HG02763 (cell line): ENCODE data around the gene DAND5.

ENCODE experiments used
- ATAC-seq: cut with Tn5 transposase; IDR thresholded peaks from one replicate; pipeline ENCODE4 v1.9.1; 2021; ENCODE audit warnings: mild to moderate bottlenecking, moderate library complexity; ENCODE audit not compliant: unreplicated experiment

Gene DAND5

DNA sequence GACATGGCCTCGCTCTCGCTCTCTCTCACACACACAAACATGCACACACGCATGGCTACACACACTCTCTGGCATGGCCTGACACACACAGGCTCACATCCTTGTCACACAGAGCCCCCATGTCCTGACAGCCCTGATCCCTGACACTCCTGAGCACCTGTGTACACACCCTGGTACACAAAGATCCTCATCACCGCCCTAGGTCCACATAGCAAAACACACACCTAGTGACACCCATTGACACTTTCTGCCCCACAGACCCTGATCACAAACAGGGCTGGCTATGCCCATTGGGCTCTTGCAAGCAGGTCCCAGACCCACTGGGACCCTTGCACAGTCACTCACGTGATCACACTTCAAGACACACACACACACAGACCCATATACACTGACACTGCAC, 21.9 kb downstream of the DAND5 start:
- ATAC-seq = no peak

DNA sequence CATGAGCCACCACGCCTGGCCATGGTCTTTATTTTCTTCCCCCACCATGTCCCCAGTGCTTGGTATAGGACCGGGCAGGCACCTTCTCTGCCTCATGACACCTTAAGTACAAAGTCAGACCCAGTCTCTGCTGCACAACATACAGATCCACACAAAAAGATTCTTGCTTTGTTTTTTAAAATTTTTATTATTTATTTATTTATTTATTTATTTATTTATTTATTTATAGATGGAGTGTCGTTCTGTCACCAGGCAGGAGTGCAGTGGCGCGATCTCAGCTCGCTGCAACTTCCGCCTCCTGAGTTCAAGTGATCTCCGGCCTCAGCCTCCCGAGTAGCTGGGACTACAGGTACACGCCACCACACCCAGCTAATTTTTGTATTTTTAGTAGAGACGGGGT, 23.4 kb downstream of the DAND5 start:
- no peak for ATAC-seq

DNA sequence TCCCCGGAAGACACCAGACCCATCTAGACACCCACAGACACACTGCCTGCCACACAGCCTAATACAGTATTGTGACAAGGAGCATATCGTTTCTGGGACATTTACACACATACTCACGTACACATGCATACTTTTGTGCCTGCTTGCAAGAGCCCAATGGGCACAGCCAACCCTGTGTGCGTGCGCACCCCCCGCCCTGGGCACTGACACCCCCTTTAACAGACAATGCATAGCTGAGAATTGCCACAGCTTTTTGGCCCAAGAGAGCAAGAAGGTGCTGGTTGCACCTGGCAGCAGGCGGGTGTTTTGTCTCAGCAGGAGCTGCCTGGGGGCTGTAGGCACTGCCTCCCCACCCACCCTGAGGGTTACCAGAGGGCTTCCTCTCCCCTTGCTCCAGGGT, 24.2 kb downstream of the DAND5 start:
- ATAC-seq = no peak

DNA sequence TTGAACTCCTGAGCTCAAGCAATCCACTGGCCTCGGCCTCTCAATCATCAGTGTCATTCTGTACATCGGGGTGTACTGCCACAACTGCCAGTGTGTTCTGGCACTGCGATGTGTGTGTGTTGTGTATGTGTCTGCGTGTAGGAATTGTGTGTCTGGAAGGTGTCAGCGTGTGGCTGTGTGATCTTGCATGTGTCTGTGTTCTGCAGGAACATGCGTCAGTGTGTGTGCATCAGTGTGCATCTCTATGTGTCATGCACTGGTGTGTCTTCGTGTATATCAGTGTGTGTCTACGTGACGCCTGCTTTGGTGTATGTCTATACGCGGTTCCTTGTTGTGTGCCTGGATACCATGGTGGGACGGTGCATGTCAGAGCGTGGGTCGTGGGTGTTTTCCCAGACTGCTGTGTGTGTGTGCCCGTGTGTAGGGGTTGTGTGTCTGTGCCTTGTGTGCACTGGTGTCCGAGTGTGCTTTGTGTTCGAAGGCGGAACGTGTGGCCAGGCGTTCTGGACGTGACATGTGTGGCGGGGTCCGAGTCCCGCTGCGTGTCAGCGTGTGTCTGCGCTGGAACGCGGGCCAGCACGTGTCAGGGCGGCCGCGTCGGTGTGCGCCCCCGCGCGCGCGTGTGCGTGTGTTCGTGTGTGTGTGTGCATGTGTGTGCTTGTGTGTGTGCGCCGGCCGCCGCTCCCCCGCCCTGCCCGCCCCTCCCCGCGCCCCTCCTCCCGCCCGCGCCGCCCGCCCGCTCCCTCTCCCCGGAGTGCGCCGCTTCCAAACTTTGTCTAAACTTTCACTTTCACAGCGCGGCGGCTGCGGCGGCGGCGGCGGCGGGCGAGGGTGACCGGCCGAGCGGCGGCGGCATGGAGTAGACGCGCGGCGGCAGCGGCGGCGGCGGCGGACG, 25.6 kb downstream of the DAND5 start, which contains the start of gene NFIX:
NFIX (plus strand) TSS at position 775 of the 895 bp plus-strand sequence. CDS start 363 bp downstream, outside the sequence.
- ATAC-seq = no peak

DNA sequence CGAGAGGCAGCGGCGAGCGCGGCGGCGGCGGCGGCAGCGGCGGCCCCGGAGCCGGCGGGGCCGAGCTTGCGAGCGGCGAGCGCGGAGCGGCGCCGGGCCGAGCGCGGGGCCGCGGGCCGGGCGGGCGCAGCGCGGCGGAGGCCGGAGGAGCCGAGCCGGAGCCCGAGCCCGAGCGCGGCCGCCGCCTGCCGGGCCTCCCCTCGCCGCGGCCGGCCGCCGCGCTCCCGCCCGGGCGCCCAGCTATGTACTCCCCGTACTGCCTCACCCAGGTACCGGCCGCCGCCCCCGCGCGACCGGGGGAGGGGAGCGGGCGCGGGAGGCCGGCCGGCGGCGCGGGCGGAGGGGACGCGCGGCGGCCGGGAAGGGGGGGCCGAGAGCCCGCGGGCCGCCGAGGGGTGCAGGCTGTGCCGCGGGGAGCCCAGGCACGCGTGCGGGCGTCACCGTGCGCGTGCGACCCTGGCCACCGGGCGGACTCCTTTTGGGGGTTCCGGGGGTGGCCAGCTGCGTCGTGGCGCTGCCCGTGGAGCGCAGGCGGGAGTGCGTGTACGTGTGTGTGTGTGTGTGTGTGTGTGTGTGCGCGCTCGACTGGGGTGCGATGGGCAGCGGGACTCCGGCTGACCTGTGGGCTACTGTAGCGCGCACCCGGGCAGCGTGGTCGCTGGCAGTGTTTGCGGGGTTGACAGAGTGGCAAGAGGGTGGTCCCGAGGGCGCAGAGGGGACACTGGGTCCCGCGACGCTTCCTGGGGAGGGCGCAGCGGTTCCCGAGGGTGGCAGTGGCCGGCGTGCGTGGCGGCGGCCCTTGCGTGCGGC, 26.4 kb downstream of the DAND5 start:
- ATAC-seq = no peak

DNA sequence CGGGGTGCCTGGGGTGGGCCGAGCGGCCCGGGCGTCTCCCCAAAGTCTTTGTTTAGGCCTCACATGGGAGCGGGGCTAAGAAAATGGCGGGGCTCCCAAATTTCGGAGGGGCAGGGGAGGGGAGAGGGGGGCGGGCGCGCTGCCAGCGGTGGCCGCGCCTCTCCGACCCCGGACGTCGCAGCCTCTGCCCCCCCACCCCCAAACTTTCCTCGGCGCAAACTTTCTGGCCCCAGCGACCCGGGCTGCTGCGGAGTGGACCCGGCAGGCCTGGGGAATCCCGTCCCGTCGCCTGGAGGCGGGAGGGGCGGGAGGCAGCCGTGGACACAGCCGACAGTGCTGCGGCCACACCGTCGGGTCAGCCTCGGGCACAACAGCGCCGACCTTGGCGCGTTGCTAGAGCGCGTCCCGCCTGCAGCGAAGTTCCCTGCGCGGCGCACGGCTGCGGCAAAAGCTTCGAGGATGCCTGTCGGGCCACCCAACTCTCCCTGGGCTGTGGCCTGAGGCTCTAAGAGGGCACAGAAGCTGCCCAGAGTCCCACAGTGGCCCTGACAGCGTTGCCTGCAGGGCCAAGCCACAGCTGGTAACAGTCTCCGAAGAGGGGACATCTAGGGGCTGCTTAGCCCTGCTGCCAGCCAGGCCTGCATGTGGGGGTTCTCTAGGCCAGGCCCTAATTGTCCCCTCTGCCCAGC, 27.2 kb downstream of the DAND5 start:
- ATAC-seq = no peak

DNA sequence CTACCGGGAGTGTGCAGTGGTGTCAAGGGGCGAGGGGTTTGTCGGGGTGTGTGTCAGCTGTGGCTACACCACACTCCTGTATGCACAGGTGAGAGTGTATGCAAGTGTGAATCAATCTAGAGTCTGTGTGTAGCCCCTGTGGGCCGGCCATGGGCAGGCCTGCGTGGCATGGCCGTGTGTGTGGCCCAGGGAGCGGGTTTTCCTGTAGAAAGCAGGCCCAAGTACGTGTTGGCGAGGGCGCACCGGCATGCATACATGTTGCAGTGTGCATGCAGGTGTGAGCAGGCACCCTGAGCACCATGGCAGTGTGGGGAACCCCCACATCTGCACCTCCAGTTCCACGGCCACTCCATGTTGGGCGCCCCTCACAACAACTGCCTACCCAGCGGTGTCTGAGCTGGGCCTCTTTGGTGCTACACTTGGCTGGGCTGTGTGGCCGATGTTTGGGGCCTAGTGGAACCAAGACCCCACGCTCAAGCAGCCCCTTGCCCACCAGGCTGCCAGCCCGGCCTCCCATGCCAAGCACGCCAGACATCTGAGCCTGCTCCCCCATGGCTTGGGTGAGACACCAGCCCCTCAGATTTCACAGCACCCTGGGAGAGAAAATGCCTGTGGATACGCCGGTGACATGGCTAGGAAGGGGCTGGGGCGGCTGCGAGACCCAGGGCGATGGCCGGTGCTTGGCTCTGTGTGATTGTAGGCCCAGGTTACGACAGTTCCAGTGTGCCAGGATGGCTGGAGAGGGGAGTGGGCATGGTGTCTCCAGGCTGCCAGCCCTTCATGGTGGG, 28.0 kb downstream of the DAND5 start:
- ATAC-seq = no peak

DNA sequence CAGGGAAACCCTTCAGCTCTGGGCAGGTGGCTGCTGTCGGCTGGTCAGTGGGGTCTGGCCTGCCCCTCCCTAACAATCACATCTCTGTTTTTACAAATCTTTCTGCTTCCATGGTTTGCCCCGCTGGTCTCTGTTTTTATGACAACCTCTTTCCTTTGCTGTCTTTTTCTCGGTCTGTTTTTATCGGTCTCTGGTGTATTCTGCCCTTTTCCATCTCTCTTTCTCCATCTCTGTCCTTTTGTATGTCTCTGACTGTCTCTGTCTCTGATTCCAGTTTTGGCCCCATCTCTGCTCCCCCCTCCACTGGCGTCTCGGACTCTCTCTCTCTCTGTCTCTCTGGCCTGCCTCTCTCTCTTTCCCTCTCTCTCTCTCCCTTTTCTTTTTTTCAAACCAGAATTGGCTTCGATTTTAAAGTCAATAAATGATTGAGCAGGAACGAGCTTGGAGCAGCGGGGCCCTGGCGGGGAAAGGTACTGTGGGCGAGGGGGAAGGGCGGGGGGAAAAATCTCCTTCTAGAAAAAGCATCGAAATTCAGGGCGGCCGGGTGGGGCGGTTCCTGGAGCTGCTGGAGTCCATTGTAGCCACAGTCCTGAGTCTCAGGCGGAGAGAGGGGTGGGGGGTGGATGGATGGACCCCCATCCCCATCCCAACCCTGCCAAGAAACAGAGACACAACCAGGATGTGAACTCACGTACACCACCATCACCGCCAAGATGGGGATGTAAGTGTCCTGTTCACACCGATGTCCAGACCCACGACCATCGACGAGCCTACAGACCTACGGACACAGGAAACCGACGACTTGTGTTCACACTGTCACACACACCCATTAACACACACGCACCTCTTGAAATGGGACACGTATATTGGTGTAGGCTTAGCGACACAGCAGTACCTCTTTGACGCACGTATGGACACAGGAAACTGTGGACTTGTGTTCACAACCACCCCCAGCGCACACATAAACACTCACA, 28.9 kb downstream of the DAND5 start:
- no peak for ATAC-seq

DNA sequence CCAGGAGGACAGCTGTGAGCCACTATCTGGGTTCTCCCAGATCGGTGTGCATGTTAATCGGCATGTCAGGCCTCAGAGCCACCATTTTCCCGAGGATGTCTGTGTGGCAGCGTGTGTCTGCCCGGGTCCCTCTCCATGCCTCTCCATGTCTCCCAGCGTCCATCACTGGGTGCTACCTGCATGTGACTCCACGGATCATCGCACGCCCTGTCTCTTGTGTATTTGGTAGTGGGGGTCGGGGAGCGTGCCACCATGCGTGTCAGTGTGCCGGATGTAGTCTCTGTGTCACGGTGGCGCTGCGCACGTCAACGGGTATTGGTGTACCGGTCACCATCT, 31.8 kb downstream of the DAND5 start:
- no peak for ATAC-seq

DNA sequence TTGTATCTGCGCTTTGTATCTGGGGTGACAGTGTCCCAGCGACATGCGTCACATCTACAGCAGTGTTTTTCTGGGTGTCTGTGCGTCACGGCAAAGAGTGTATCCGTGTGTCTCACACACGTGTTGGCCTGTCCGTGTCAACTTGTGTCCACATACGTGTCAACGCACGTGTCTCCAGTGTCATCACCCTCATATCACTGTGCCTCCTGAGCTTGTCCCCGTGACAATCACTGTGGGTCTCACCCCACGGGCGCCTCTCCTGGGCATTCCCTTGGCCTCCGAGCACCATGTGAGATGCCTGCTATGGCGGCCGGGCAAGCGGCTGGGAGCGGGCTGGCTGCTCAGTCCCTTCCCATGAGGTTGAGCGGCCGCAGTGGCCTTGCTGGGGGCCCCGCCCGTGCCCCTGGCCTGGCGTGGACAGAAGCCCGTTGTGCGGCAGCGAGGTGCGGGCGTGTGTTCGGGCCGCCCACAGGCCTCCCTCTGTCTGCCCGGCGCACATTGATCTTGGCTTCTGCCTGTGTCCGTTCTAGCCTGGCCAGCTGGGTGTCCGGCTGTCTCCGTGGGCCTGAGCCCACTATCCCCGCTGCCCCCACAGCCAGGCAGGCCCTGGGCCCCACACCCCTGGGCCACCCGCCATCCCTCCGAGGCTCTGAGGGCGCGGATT, 32.3 kb downstream of the DAND5 start:
- ATAC-seq = no peak

DNA sequence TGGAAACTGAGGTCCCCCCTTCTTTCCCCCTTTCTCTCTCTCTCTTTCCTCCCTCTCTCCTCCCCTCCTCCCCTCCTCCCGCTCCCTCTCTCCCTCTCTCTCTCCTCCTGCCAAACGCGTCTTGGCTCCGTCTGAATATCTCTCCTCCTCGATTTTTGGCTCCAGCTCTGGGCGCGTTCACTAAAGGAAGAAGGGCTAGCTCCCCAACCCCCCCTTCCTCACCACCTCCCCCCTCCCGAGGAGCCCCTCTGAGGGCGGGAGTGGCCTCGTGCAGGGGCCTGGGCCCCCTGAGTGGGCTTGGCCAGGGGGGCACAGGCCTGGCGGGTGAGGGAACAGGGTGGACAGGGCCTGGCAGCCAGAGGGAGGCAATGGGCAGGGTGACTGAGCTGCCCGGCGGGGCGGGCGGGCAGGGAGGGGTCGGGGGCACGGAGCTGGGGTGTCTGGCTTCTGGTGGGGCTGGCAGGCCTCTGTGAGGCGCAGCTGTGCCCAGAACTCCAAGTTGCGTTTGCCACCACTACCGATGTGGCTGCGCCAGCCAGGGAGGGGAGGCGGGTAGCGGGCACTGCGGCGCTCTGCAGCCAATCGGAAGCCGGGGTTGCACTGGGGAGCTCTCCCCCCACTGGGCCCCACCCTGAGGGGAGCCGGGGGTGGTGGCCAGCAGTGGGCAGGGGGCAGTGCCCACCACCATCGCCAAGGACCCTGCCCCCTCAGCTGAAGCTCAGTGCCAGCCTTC, 33.0 kb downstream of the DAND5 start:
- ATAC-seq = no peak

DNA sequence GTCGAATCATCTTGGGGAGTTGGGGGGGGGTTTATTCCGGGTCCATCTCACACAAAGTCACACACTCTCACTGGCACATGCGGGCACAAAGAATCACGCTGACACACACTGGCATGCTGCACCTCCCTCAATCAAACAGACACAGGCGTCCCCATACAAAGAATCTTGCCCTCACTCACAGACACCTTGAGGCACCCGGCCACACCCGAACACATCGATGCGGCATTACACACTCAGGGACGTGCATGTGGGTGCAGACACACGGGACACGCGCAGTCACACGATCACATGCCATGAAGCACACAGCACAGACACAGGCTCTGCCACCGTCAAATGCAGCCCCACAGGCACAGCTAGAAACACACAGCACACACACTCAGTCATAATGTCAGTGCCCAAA, 33.7 kb downstream of the DAND5 start:
- ATAC-seq = no peak

DNA sequence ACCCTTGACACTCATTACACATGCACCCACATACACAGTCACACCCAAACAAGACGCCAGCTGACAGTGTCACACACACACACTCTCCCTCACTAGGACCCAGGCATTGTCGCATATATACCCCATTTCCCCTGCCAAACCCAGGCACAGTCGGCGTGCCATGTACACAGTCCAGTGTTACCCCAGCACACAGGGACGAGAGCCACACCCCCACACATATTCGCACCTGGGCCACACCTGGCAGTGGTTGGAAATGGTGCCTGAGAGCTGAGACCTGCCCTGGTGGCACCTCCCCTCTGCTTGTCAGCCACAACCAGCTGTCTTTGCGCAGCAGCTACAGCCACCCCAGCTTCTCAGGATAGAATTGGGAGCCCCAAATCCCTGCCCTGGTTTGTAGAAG, 34.9 kb downstream of the DAND5 start:
- ATAC-seq = no peak

DNA sequence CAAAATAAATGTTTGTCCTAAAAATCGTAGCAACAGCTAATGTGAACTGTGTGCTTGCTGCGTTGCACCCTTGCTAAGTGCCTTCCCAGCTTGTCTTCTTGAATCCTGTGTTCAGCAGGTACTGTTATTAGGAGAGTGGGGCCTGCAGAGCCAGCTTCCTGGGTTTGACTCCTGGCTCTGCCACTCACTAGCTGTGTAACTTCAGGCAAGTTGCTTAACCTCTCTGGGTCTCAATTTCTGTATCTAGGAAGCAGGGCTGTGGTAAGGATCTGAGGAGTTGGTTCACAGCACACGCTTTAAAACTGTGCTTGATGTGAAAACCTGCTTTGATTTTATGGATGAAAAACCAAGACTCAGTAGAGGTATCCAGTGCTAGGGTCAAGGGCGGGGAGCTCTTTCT, 35.9 kb downstream of the DAND5 start:
- no peak for ATAC-seq

DNA sequence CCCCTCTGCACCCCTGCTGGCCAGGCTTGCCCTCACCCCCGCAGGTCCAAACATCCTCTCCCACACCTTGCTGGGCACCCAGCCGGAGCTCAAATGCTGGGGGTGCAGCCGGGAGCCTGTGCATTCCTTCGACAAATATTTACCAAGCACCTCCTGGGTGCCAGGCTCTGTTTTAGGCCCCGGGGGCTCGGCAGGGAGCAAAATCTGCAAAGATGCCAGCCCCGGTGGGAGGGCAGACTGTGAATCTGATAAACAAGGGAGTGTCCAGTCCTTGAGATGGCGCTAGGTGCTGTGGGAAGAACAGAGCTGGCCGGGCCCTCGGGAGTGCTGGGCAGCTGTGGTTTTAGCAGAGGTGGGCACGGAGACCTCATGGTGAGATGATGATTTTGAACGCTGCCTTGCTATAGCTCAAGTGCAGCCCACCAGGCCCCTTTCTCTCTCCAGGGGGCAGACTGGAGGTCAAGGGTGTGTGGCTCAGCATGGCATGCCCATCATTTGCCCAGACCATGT, 36.5 kb downstream of the DAND5 start:
- ATAC-seq = no peak

DNA sequence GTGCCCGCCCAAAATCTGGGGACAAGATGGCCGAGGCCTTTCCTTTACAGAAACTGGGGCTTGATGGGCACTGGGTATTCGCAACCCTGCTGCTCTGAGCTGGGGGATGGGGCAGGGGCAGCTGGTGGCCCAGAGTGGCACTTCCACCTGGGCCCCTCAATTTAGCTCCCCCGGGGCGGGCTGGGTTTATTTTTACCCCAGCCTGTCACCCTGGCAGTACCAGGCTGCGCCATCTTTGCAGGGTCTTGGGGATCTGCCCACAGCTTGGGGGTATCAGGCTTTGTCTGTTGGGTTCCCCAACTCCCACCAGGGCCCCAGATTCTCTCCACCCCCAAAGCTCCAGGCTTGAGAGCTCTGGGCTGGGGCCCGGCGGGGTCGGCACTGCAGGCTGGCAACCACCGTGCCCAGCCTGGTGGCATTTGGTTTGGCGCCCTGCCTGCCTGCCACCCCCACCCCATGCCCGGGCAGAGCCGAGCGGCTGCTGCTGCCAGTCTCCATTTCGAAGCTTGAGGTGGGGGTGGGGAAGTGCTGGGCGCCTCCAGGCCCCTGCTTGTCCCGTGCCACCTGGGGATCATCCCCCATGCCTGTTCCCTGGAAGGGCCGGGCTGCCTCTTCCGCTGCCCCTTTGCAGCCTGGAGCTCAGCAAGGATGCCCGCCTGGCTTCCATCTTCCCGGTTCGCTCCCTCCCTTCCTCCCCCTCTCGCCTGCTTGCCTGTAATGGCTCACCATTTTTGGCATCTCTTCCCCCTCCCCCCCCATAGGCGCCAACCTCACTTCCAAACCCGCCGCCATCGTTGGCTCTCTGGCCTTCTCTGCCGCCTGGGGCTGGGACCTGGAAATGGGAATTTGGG, 37.3 kb downstream of the DAND5 start:
- no peak for ATAC-seq
